Cardiac muscle cell (in vitro differentiated cells and primary cell): ENCODE data around the gene LGR6. TPM values are rescaled to one million over a fixed set of nuclear protein-coding genes. Genes with fewer than 3 reads are reported as not detected.
A peak's percentile ranks its signal among the peaks of the same experiment; 100 is the strongest.

Source experiments
- DNase-seq, 2 donors: peaks; one replicate each; pipeline versions ENCODE4 v3.0.0 to v3.0.0-alpha.2; 2010 to 2017; ENCODE audit warnings: low read depth in 1 of 2, low spot score in 1 of 2
- H3K27ac ChIP-seq: fragments of 200-600 bp; sonication (generic); 2 replicates; pipeline ENCODE4 v1.5.1; 2016
- H3K27me3 ChIP-seq: fragments of 200-600 bp; sonication (generic); 2 replicates; pipeline ENCODE4 v1.6.0; 2016; ENCODE audit warnings: control low read depth
- H3K36me3 ChIP-seq: fragments of 200-600 bp; sonication (generic); 2 replicates; pipeline ENCODE4 v1.5.1; 2016; ENCODE audit warnings: control low read depth
- H3K4me1 ChIP-seq: fragments of 200-600 bp; sonication (generic); 2 replicates; pipeline ENCODE4 v1.8.1; 2017; ENCODE audit warnings: low read depth, mild to moderate bottlenecking, mixed run types
- H3K4me3 ChIP-seq: fragments of 200-600 bp; sonication (generic); 2 replicates; pipeline ENCODE4 v1.5.1; 2016; ENCODE audit warnings: mild to moderate bottlenecking
- H3K9me3 ChIP-seq: fragments of 200-600 bp; sonication (generic); 2 replicates; pipeline ENCODE4 v1.5.1; 2017; ENCODE audit warnings: low read depth, mild to moderate bottlenecking, control low read depth
- CTCF ChIP-seq: IDR thresholded peaks from 2 replicates; pipeline ENCODE4 v1.5.1; 2012; ENCODE audit warnings: low read depth, mild to moderate bottlenecking, low read length
- polyA plus RNA-seq: library from polyadenylated mRNA; unstranded; fragments of >200 nt; fragmentation: Nextera tagmentation; extraction: Ambion mirVana; gene quantifications from 2 replicates; pipeline ENCODE4 v1.2.1, GENCODE V29; 2016
- total RNA-seq: library from RNA; depleted of rRNA; stranded (reverse); fragments of >200 nt; gene quantifications from 2 replicates; pipeline ENCODE4 v1.2.3, GENCODE V29; 2016

The LGR6 gene
- total and polyA plus RNA-seq, 2 experiments from 2014 or later = 0.16 TPM; not detected in 1

- Histone ChIP-seq H3K4me1 (no peaks in the 10 kb centered on the region), H3K27ac (no peak overlapping the region), H3K36me3 (no peaks in the 10 kb centered on the region), H3K27me3 (peaks cover 3% of the 10 kb centered on the region), H3K9me3 (no peaks in the 10 kb centered on the region), H3K4me3 (no peak overlapping the region)
- peak in 1 of 2 donors; percentile 86 for DNase-seq
- TF ChIP-seq CTCF = peak; percentile 30
Observed at GRCh38 chr1:202207292-202207691, 13.7 kb downstream of the LGR6 start.

GRCh38 chr1:202208351-202208857, 14.8 kb downstream of the LGR6 start:
- Histone ChIP-seq H3K9me3 (no peaks in the 10 kb centered on the region), H3K4me1 (no peaks in the 10 kb centered on the region), H3K36me3 (no peaks in the 10 kb centered on the region), H3K27me3 (peaks cover 14% of the 10 kb centered on the region), H3K27ac (no peak overlapping the region), H3K4me3 (no peak overlapping the region)
- DNase-seq = no peak
- TF ChIP-seq CTCF = no peak

GRCh38 chr1:202210385-202210784, 16.8 kb downstream of the LGR6 start:
- peak in 1 of 2 donors; percentile 35 for DNase-seq
- H3K27me3 ChIP-seq = peaks cover 34% of the 10 kb centered on the region
- TF ChIP-seq CTCF = peak; percentile 3
- H3K27ac ChIP-seq = no peak overlapping the region
- H3K9me3 ChIP-seq = no peaks in the 10 kb centered on the region
- no peak overlapping the region for H3K4me3 ChIP-seq
- H3K36me3 ChIP-seq = no peaks in the 10 kb centered on the region
- H3K4me1 ChIP-seq = no peaks in the 10 kb centered on the region

GRCh38 chr1:202210969-202211368, 17.4 kb downstream of the LGR6 start:
- no peak for TF ChIP-seq CTCF
- no peaks in the 10 kb centered on the region for H3K9me3 ChIP-seq
- H3K4me1 ChIP-seq = no peaks in the 10 kb centered on the region
- DNase-seq = no peak
- H3K27me3 ChIP-seq = peaks cover 40% of the 10 kb centered on the region
- no peak overlapping the region for H3K4me3 ChIP-seq
- H3K27ac ChIP-seq = no peak overlapping the region
- no peaks in the 10 kb centered on the region for H3K36me3 ChIP-seq

GRCh38 chr1:202212787-202213186, 19.2 kb downstream of the LGR6 start:
- H3K27ac ChIP-seq = no peak overlapping the region
- no peaks in the 10 kb centered on the region for H3K4me1 ChIP-seq
- no peak for DNase-seq
- no peaks in the 10 kb centered on the region for H3K9me3 ChIP-seq
- TF ChIP-seq CTCF = no peak
- no peak overlapping the region for H3K4me3 ChIP-seq
- no peaks in the 10 kb centered on the region for H3K36me3 ChIP-seq
- H3K27me3 ChIP-seq = peaks cover 51% of the 10 kb centered on the region
